Gastrocnemius medialis (tissue), 4 donors: Measurements from ENCODE around the gene OGG1.

Experiments
- POLR2A ChIP-seq, 2 donors: fragments of 450-650 bp; IDR thresholded peaks; one replicate each; pipeline ENCODE4 v1.6.1; 2017; ENCODE audit warnings: antibody characterized with exemption in 2 of 2, mild to moderate bottlenecking in 2 of 2, moderate library complexity in 2 of 2
- TF ChIP-seq, protein P1 (sequence below), 5 experiments: fragments of 450-650 bp in 3 of 5; fragments of 200-600 bp in 2 of 5; sonication (generic) in 2 of 5; IDR thresholded peaks in 4 of 5; conservative IDR thresholded peaks in 1 of 5; 1 replicate in 4 of 5; 2 replicates in 1 of 5; pipeline ENCODE4 v1.5.1; 2016 to 2019; ENCODE audit warnings: antibody characterized with exemption in 5 of 5, mild to moderate bottlenecking in 3 of 5, moderate library complexity in 3 of 5

DNA sequence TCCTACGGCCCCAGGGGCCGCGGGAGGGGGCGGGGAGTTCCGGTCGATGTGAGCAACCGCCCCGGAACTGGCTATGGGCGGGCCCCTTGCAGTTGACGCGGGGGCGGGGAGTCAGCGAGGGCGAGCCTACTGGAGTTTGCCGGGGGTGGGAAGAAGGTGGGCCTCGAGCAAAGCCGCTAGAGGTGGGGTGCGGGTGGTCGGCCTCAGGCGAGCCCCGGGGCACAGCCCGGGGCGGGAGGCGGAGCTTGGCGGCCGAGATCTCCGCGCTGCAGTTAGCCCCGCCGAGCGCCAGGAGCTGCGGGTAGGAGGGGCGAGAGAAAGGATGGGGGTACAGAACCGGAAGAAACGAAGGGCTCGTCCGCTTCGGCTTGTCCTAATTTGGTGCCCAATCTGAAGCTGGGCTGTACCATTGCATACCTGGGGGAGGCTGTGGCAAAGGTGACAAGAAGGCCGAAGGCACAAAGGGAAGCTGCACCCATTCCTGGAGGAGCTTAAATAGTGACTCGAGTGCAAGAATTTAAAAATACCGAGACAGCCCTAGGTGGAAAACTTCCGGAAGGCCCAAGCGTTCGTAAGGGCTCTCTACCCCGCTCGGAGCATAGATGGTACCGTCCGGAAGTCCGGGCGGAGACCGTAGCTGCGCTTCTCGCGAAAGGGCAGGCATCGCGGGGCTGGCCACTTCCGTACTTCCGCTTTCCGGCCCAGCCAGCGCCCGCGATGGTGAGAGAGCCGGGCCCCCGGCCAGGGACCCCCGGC is 42.8 kb downstream of the OGG1 start, which contains the start of the genes ARPC4 and TADA3:
- TF ChIP-seq, protein P1, sequence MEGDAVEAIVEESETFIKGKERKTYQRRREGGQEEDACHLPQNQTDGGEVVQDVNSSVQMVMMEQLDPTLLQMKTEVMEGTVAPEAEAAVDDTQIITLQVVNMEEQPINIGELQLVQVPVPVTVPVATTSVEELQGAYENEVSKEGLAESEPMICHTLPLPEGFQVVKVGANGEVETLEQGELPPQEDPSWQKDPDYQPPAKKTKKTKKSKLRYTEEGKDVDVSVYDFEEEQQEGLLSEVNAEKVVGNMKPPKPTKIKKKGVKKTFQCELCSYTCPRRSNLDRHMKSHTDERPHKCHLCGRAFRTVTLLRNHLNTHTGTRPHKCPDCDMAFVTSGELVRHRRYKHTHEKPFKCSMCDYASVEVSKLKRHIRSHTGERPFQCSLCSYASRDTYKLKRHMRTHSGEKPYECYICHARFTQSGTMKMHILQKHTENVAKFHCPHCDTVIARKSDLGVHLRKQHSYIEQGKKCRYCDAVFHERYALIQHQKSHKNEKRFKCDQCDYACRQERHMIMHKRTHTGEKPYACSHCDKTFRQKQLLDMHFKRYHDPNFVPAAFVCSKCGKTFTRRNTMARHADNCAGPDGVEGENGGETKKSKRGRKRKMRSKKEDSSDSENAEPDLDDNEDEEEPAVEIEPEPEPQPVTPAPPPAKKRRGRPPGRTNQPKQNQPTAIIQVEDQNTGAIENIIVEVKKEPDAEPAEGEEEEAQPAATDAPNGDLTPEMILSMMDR (IDR thresholded peaks at IDR 0.05 in 4 of 5, conservative IDR thresholded peaks at IDR 0.05 in 1 of 5): peak in 2 of 5 experiments; percentile 20 to 40
- TF ChIP-seq POLR2A (IDR thresholded peaks at IDR 0.05): peak; percentile 63 to 83
